Dedifferentiated amniotic fluid mesenchymal stem cell (primary cell): ENCODE measurements around the gene DOK4.
"Not testable (repeated sequence)": the region's sequence is repeated elsewhere in the genome, so short reads cannot be mapped to it uniquely, and the experiment has no call there.

Experiments
- DNase-seq: peaks from one replicate; pipeline ENCODE4 v3.0.0-alpha.2; 2016; ENCODE audit errors: extremely low spot score

DOK4 gene

GRCh38 chr16:57502048-57502775 is 15.9 kb upstream of the DOK4 start:
- DNase-seq = no peak

- no peak for DNase-seq
These were observed 15.2 kb upstream of the DOK4 start for GRCh38 chr16:57501492-57501891.

GRCh38 chr16:57500578-57501111 is 14.4 kb upstream of the DOK4 start:
- no peak for DNase-seq

GRCh38 chr16:57499941-57500340 is 13.6 kb upstream of the DOK4 start:
- DNase-seq = not testable (repeated sequence)

- no peak for DNase-seq
These were observed 11.7 kb upstream of the DOK4 start for GRCh38 chr16:57498031-57498430.

- DNase-seq = no peak
These were observed 10.8 kb upstream of the DOK4 start for GRCh38 chr16:57497121-57497520.

GRCh38 chr16:57493767-57494166 is 7.5 kb upstream of the DOK4 start:
- no peak for DNase-seq

- DNase-seq = no peak
These were observed 2.9 kb upstream of the DOK4 start for GRCh38 chr16:57489229-57489628.

GRCh38 chr16:57486858-57487834 is 853 bp upstream of the DOK4 start:
- no peak for DNase-seq

- no peak for DNase-seq
These were observed 990 bp downstream of the DOK4 start for GRCh38 chr16:57485091-57485915.

- no peak for DNase-seq
These were observed 1.7 kb downstream of the DOK4 start for GRCh38 chr16:57484515-57485005.

- DNase-seq = no peak
These were observed 2.4 kb downstream of the DOK4 start for GRCh38 chr16:57483725-57484514.

- DNase-seq = no peak
These were observed 3.3 kb downstream of the DOK4 start for GRCh38 chr16:57482845-57483545.

- DNase-seq = no peak
These were observed 4.9 kb downstream of the DOK4 start for GRCh38 chr16:57481421-57481820.

GRCh38 chr16:57480754-57481230 is 5.5 kb downstream of the DOK4 start:
- DNase-seq = no peak

- DNase-seq = no peak
These were observed 6.1 kb downstream of the DOK4 start for GRCh38 chr16:57479976-57480753.

- peak; percentile 48 for DNase-seq
These were observed 6.9 kb downstream of the DOK4 start for GRCh38 chr16:57479205-57479975.
